MCF 10A (cell line): ENCODE data around the gene CBR3. TPM values are rescaled to one million over a fixed set of nuclear protein-coding genes. Genes with fewer than 3 reads are reported as not detected.
A peak's percentile ranks its signal among the peaks of the same experiment; 100 is the strongest.

Experiments
- Bru-seq: library from RNA; stranded (reverse); fragments of 400-500 nt; gene quantifications from one replicate; lab custom pipeline; 2021; lab: Mats Ljungman, UMichigan
- BruChase-seq, 2 experiments: library from RNA; stranded (reverse); fragments of 400-500 nt; gene quantifications; one replicate each; lab custom pipeline; 2021; lab: Mats Ljungman, UMichigan
- BruUV-seq: library from RNA; stranded (reverse); fragments of 400-500 nt; replicated peaks from 2 replicates; lab custom pipeline; 2021; lab: Mats Ljungman, UMichigan
- CTCF ChIA-PET: fragments of 300-600 bp; sonication (Branson Sonifier 250); formaldehyde crosslinking; extraction: SDS; loops from one replicate; lab custom pipeline; 2021; ENCODE audit warnings: antibody characterized with exemption, inconsistent platforms; lab: Yijun Ruan, JAX
- POLR2A ChIA-PET: fragments of 300-600, 350-650 bp; sonication (Branson Sonifier 250); formaldehyde crosslinking; extraction: SDS; loops from one replicate; lab custom pipeline; 2020; ENCODE audit warnings: antibody characterized with exemption, inconsistent platforms; lab: Yijun Ruan, JAX
- DNase-seq: peaks from one replicate; pipeline ENCODE4 v3.0.0-alpha.2; 2018; ENCODE audit not compliant: unreplicated experiment
- H3K27ac Mint-ChIP-seq: one replicate; pipeline ENCODE4 v1.8.0; 2022; ENCODE audit warnings: mild to moderate bottlenecking, low read depth, mixed read lengths; ENCODE audit not compliant: unreplicated experiment
- H3K27me3 Mint-ChIP-seq: one replicate; pipeline ENCODE4 v1.8.0; 2022; ENCODE audit warnings: mixed read lengths; ENCODE audit not compliant: insufficient read depth, unreplicated experiment
- H3K36me3 Mint-ChIP-seq: one replicate; pipeline ENCODE4 v1.8.0; 2022; ENCODE audit warnings: mild to moderate bottlenecking, moderate library complexity, mixed read lengths; ENCODE audit not compliant: insufficient read depth, unreplicated experiment
- H3K4me1 Mint-ChIP-seq: one replicate; pipeline ENCODE4 v1.8.0; 2022; ENCODE audit warnings: mixed read lengths; ENCODE audit not compliant: insufficient read depth, unreplicated experiment
- H3K4me3 Mint-ChIP-seq: one replicate; pipeline ENCODE4 v1.8.0; 2022; ENCODE audit warnings: mild to moderate bottlenecking, moderate library complexity, mixed read lengths; ENCODE audit not compliant: unreplicated experiment
- H3K9me3 Mint-ChIP-seq: one replicate; pipeline ENCODE4 v1.8.0; 2022; ENCODE audit warnings: mixed read lengths; ENCODE audit not compliant: unreplicated experiment
- CTCF ChIP-seq: fragments of 200-600 bp; IDR thresholded peaks from one replicate; pipeline ENCODE4 v1.8.0; 2022; ENCODE audit warnings: antibody characterized with exemption, mild to moderate bottlenecking; ENCODE audit not compliant: unreplicated experiment
- intact Hi-C: fragments of 100-400 bp; cut with micrococcal nuclease; formaldehyde crosslinking; loops from 2 replicates; pipeline ENCODE4 v1.14.1; 2022
- long read RNA-seq: library from polyadenylated mRNA; stranded (forward); transcript quantifications from one replicate; pipeline ENCODE4 v2.0.0, GENCODE V29; 2022
- total RNA-seq: library from RNA; stranded (reverse); gene quantifications from 2 replicates; pipeline ENCODE4 v1.2.3, GENCODE V29; 2022

The CBR3 gene
- 1.3 and 1.8 TPM in 2 replicates for total RNA-seq
- Bru-seq, nascent RNA: percentile 23 among the genes with signal in this experiment
- percentile 26 among the genes with signal in this experiment for BruChase-seq, experiment 1, labeled RNA remaining after a 6-hour chase
- percentile 26 among the genes with signal in this experiment for BruChase-seq, experiment 2, labeled RNA remaining after a 2-hour chase
- long read RNA-seq, partial matches to known transcripts: 0 of 3 reads
- long read RNA-seq, other reads (novel, unspliced or antisense): 2 of 3 reads

- Mint-ChIP-seq H3K27ac (peak within 1 kb of the TSS; percentile 23), H3K27me3 (no peaks in the 10 kb centered on the region), H3K4me3 (peak within 1 kb of the TSS; percentile 75), H3K36me3 (no peaks in the 10 kb centered on the region), H3K9me3 (no peaks in the 10 kb centered on the region), H3K4me1 (no peaks in the 10 kb centered on the region)
- POLR2A ChIA-PET: interaction anchor here (1.0 to 2.2 kb wide), 6 partner anchors 8 to 185 kb away, joined by 3 to 10 read pairs (median 6); partner anchors contain the start of genes CBR1 and MORC3
- BruUV-seq: no TSS peak
- intact Hi-C loops: no loop called here
- peak; percentile 67 for DNase-seq
- CTCF ChIA-PET: interaction anchor here (0.8 to 2.8 kb wide), 4 partner anchors 10 to 75 kb away, joined by 3 to 9 read pairs (median 6); no protein-coding TSS in a partner anchor
- no peak for TF ChIP-seq CTCF
Measured at GRCh38 chr21:36134803-36135390, at the start of gene CBR3. Gene CBR3, plus strand, starts transcription at chr21:36135079. Its CDS starts 114 bp downstream, at chr21:36135193.

GRCh38 chr21:36087362-36088138 lies 47.3 kb upstream of the CBR3 start:
- no TSS peak for BruUV-seq
- Mint-ChIP-seq H3K27me3 (no peaks in the 10 kb centered on the region), H3K27ac (no peak overlapping the region), H3K9me3 (no peaks in the 10 kb centered on the region), H3K36me3 (no peaks in the 10 kb centered on the region), H3K4me1 (no peaks in the 10 kb centered on the region), H3K4me3 (no peak overlapping the region)
- intact Hi-C loops: no loop called here
- POLR2A ChIA-PET: interaction anchor here (1.0 to 2.0 kb wide), 2 partner anchors 12 to 27 kb away, joined by 5 to 15 read pairs; partner anchors contain the start of gene SETD4
- CTCF ChIA-PET: interaction anchor here (0.8 to 1.0 kb wide), 2 partner anchors 10 to 25 kb away, joined by 4 to 7 read pairs; no protein-coding TSS in a partner anchor
- no peak for DNase-seq
- TF ChIP-seq CTCF: no peak

- intact Hi-C loops: no loop called here
- Mint-ChIP-seq H3K9me3 (peaks cover 10% of the 10 kb centered on the region), H3K36me3 (no peaks in the 10 kb centered on the region), H3K27ac (no peak overlapping the region), H3K4me1 (no peaks in the 10 kb centered on the region), H3K27me3 (no peaks in the 10 kb centered on the region), H3K4me3 (no peak overlapping the region)
- CTCF ChIA-PET: no interaction called here
- POLR2A ChIA-PET: interaction anchor here (0.6 to 1.7 kb wide), 7 partner anchors 10 to 270 kb away, joined by 3 to 8 read pairs (median 4); partner anchors contain the start of gene CBR1
- no peak for DNase-seq
- no peak for TF ChIP-seq CTCF
- BruUV-seq: no TSS peak
Measured at GRCh38 chr21:36089946-36090345, 44.9 kb upstream of the CBR3 start.
